Right renal cortex interstitium (tissue), 3 donors: ENCODE results near the gene RRM1. TPM values are rescaled to one million over a fixed set of nuclear protein-coding genes. Genes with fewer than 3 reads are reported as not detected.

ENCODE experiments used
- DNase-seq, 3 donors: peaks; one replicate each; pipeline ENCODE4 v3.0.0-alpha.2; 2013; ENCODE audit warnings: low read depth in 3 of 3, low spot score in 2 of 3
- polyA plus RNA-seq, 3 donors: library from polyadenylated mRNA; unstranded; fragments of 120-200 nt; gene quantifications; one replicate each; pipeline ENCODE4 v1.2.1, GENCODE V29; 2013; ENCODE audit not compliant: insufficient read length in 3 of 3

Gene RRM1
- polyA plus RNA-seq, 3 donors: 72.7 to 80.4 (median 79.2) TPM

- no peak for DNase-seq
Measured at GRCh38 chr11:4184163-4184916, 89.7 kb downstream of the RRM1 start.

GRCh38 chr11:4185561-4185960 is 91.0 kb downstream of the RRM1 start:
- DNase-seq: no peak

- no peak for DNase-seq
Measured at GRCh38 chr11:4186464-4187054, 92.0 kb downstream of the RRM1 start.

- DNase-seq: peak; percentile 63 to 68 (median 66)
Measured at GRCh38 chr11:4187055-4187988, 92.7 kb downstream of the RRM1 start.

Other genes starting within 250 kb of the RRM1 start
- 10 to 100 TPM; 33.1 to 35.1 (median 34.2) TPM for gene STIM1, start 239.1 kb upstream of the RRM1 start, polyA plus RNA-seq